MM.1S (cell line): ENCODE measurements around the gene ARCN1.
A peak's percentile ranks its signal among the peaks of the same experiment; 100 is the strongest.

Experiments
- DNase-seq: peaks from one replicate; pipeline ENCODE4 v3.0.0-alpha.2; 2015
- H2AFZ ChIP-seq: fragments of 300-600 bp; sonication (generic); 2 replicates; pipeline ENCODE4 v1.6.0; 2016; ENCODE audit warnings: antibody characterized with exemption, low read length
- H3F3A ChIP-seq: fragments of 300-600 bp; sonication (generic); 2 replicates; pipeline ENCODE4 v1.6.1; 2016; ENCODE audit warnings: mild to moderate bottlenecking, antibody characterized with exemption, low read length, moderate library complexity, mixed read lengths; ENCODE audit not compliant: insufficient read depth
- H3K27ac ChIP-seq: fragments of 300-600 bp; sonication (generic); 2 replicates; pipeline ENCODE4 v1.5.1; 2016; ENCODE audit warnings: mild to moderate bottlenecking, low read length
- H3K27me3 ChIP-seq: fragments of 300-600 bp; sonication (generic); replicated peaks from 2 replicates; pipeline ENCODE4 v1.6.0; 2016; ENCODE audit warnings: low read length; ENCODE audit not compliant: insufficient read depth
- H3K36me3 ChIP-seq: fragments of 300-600 bp; sonication (generic); replicated peaks from 2 replicates; pipeline ENCODE4 v1.6.1; 2016; ENCODE audit warnings: mild to moderate bottlenecking, low read length, mixed read lengths; ENCODE audit not compliant: insufficient read depth
- H3K4me1 ChIP-seq: fragments of 300-600 bp; sonication (generic); 2 replicates; pipeline ENCODE4 v1.6.1; 2016; ENCODE audit warnings: low read length, mixed read lengths
- H3K4me2 ChIP-seq: fragments of 300-600 bp; sonication (generic); 2 replicates; pipeline ENCODE4 v1.6.0; 2016; ENCODE audit warnings: low read depth, low read length
- H3K4me3 ChIP-seq: fragments of 300-600 bp; sonication (generic); 2 replicates; pipeline ENCODE4 v1.5.1; 2016; ENCODE audit warnings: low read length, mixed read lengths
- H3K79me2 ChIP-seq: fragments of 300-600 bp; sonication (generic); 2 replicates; pipeline ENCODE4 v1.6.1; 2016; ENCODE audit warnings: mixed run types, low read length, mixed read lengths
- H3K9ac ChIP-seq: fragments of 300-600 bp; sonication (generic); 2 replicates; pipeline ENCODE4 v1.6.1; 2016; ENCODE audit warnings: low read length, mixed read lengths
- H3K9me2 ChIP-seq: fragments of 300-600 bp; sonication (generic); replicated peaks from 2 replicates; pipeline ENCODE4 v1.6.1; 2016; ENCODE audit warnings: mild to moderate bottlenecking, low read length, mixed read lengths; ENCODE audit not compliant: insufficient read depth
- H3K9me3 ChIP-seq: fragments of 300-600 bp; sonication (generic); replicated peaks from 2 replicates; pipeline ENCODE4 v1.6.1; 2016; ENCODE audit warnings: mild to moderate bottlenecking, low read length, mixed read lengths; ENCODE audit not compliant: insufficient read depth
- H4K20me1 ChIP-seq: fragments of 300-600 bp; sonication (generic); 2 replicates; pipeline ENCODE4 v1.6.1; 2016; ENCODE audit warnings: mild to moderate bottlenecking, low read length, moderate library complexity, mixed read lengths; ENCODE audit not compliant: insufficient read depth
- EZH2 ChIP-seq: fragments of 300-600 bp; sonication (generic); optimal IDR thresholded peaks from 2 replicates; pipeline ENCODE3; 2017; ENCODE audit warnings: low read depth, mild to moderate bottlenecking, antibody characterized with exemption, low read length, mixed read lengths
- EZH2phosphoT487 ChIP-seq: fragments of 300-600 bp; sonication (generic); IDR thresholded peaks from 2 replicates; pipeline ENCODE4 v1.6.1; 2018; ENCODE audit warnings: antibody characterized with exemption, low read length
- TF ChIP-seq, protein P1 (sequence below): fragments of 300-600 bp; sonication (generic); IDR thresholded peaks from 2 replicates; pipeline ENCODE4 v1.5.1; 2016; ENCODE audit warnings: antibody characterized with exemption, low read length, mixed read lengths

ARCN1 gene

DNA sequence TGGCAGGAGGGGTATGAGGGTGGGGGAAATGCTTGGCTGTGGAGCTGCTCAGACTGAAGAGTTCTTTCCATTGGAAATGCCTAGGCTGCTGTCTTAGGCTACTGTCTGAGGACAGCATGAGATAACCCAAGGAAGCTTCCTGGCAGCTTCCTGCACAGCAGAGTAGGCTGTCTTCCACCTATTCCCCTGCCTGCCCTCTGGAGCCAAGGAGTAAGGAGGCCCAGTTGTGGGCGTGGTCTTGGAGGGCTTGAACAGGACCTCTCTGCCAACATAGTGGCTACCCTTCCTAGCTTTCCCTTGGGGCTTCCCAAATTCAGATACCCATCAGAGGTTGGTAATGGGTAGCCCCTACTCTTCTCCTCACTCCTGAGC is 61.1 kb downstream of the ARCN1 start:
- TF ChIP-seq EZH2 (no peak), EZH2phosphoT487 (no peak)
- TF ChIP-seq, protein P1, sequence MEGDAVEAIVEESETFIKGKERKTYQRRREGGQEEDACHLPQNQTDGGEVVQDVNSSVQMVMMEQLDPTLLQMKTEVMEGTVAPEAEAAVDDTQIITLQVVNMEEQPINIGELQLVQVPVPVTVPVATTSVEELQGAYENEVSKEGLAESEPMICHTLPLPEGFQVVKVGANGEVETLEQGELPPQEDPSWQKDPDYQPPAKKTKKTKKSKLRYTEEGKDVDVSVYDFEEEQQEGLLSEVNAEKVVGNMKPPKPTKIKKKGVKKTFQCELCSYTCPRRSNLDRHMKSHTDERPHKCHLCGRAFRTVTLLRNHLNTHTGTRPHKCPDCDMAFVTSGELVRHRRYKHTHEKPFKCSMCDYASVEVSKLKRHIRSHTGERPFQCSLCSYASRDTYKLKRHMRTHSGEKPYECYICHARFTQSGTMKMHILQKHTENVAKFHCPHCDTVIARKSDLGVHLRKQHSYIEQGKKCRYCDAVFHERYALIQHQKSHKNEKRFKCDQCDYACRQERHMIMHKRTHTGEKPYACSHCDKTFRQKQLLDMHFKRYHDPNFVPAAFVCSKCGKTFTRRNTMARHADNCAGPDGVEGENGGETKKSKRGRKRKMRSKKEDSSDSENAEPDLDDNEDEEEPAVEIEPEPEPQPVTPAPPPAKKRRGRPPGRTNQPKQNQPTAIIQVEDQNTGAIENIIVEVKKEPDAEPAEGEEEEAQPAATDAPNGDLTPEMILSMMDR: no peak
- Histone ChIP-seq H3K4me2 (no peak overlapping the region), H3K9me2 (no peaks in the 10 kb centered on the region), H2AFZ (no peak overlapping the region), H3K27ac (no peak overlapping the region), H3F3A (no peaks in the 10 kb centered on the region), H4K20me1 (no peaks in the 10 kb centered on the region), H3K79me2 (no peaks in the 10 kb centered on the region), H3K9me3 (no peaks in the 10 kb centered on the region), H3K36me3 (no peaks in the 10 kb centered on the region), H3K4me1 (no peaks in the 10 kb centered on the region), H3K4me3 (no peak overlapping the region), H3K9ac (no peak overlapping the region), H3K27me3 (peaks cover 27% of the 10 kb centered on the region)
- DNase-seq: no peak

DNA sequence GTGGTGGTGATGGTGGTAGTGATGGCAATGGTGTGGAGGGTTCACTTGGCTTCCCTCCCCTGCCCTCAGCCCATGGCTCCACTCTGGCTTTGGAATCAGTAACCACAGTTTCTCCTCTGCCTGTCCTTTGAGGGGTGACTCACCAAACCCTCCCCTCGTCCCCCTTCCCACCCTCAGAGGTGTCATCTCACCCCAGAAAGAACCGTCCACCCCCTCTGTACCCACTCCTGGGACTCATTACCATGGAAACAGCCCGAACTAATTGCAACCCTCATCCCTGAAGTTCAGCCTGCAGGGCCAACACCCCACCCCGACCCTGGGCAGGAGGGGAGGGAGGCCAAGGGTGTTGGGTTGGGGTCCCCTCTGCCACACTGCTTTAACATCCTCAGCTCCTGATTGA is 61.8 kb downstream of the ARCN1 start:
- no peak overlapping the region for H3K9ac ChIP-seq
- no peak overlapping the region for H3K4me3 ChIP-seq
- H3K9me2 ChIP-seq: no peaks in the 10 kb centered on the region
- no peaks in the 10 kb centered on the region for H3K9me3 ChIP-seq
- DNase-seq: no peak
- TF ChIP-seq EZH2phosphoT487 (no peak), EZH2 (no peak)
- TF ChIP-seq, protein P1: no peak
- no peaks in the 10 kb centered on the region for H3K36me3 ChIP-seq
- no peak overlapping the region for H3K4me2 ChIP-seq
- no peak overlapping the region for H2AFZ ChIP-seq
- H3K27ac ChIP-seq: no peak overlapping the region
- H3K4me1 ChIP-seq: no peaks in the 10 kb centered on the region
- H3K79me2 ChIP-seq: no peaks in the 10 kb centered on the region
- H3K27me3 ChIP-seq: peaks cover 21% of the 10 kb centered on the region; the same call in 1 of the 2 replicates
- H3F3A ChIP-seq: no peaks in the 10 kb centered on the region
- H4K20me1 ChIP-seq: no peaks in the 10 kb centered on the region

DNA sequence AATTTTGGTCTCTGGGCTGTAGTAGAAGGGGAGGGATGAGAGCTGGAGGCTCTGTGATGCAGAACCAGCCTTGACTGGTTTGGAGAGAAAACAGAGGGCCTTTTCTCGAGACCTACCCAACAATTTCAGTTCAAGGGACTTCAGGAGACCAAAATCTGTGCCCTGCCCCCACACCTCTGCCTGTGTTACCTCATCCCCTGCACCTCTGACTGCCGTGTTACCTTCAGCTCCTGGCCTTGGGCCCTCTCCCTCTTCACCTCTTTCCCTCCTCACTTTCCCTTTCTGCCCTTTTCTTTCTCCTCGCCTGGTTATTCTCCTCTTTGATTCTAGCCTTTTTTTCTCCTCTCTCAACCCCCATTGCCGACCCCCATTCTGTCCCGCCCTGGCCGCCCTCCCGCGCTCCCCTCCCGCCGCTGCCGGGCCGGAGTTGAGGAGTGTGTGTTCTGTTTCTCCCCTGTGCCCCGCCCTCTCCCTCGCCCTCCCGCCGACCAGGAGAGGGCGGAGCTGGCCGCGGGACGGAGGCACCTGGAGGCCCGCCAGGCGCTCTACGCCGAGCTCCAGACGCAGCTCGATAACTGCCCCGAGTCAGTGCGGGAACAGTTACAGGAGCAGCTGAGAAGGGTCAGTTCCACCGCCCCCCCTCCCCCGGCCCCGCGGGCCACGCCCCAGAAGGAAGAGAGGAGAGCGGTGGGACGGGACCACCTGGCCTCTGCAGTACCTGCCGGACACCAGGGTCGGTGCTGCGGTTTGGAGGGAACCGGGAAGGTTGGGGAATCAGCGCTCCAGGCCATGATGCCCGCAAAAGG is 62.4 kb downstream of the ARCN1 start:
- no peak overlapping the region for H3K4me3 ChIP-seq
- H3K4me1 ChIP-seq: no peaks in the 10 kb centered on the region
- H3K9me3 ChIP-seq: no peaks in the 10 kb centered on the region
- no peaks in the 10 kb centered on the region for H3K9me2 ChIP-seq
- no peaks in the 10 kb centered on the region for H4K20me1 ChIP-seq
- no peak overlapping the region for H3K27ac ChIP-seq
- peaks cover 20% of the 10 kb centered on the region; the same call in 1 of the 2 replicates for H3K27me3 ChIP-seq
- no peak for TF ChIP-seq EZH2phosphoT487
- no peak for TF ChIP-seq EZH2
- TF ChIP-seq, protein P1: no peak
- peak; percentile 63 for DNase-seq
- peak overlapping the region; percentile 25; the same call in 1 of the 2 replicates for H2AFZ ChIP-seq
- H3K4me2 ChIP-seq: peak overlapping the region; percentile 66; the same call in 1 of the 2 replicates
- H3K36me3 ChIP-seq: no peaks in the 10 kb centered on the region
- no peak overlapping the region for H3K9ac ChIP-seq
- no peaks in the 10 kb centered on the region for H3F3A ChIP-seq
- H3K79me2 ChIP-seq: no peaks in the 10 kb centered on the region
